Medulla oblongata (tissue), 1 donor: ENCODE measurements around the gene SLC35D3.
"Not testable (repeated sequence)": the region's sequence is repeated elsewhere in the genome, so short reads cannot be mapped to it uniquely, and the experiment has no call there.

ENCODE experiments used
- DNase-seq: peaks from one replicate; pipeline ENCODE4 v3.0.0-alpha.2; 2015; ENCODE audit errors: extremely low spot score

Gene SLC35D3

GRCh38 chr6:136921936-136922684, at the start of gene SLC35D3:
Gene SLC35D3 (plus strand): TSS chr6:136922301. CDS start chr6:136922429, 128 bp downstream.
- DNase-seq: no peak

- no peak for DNase-seq
Measured at GRCh38 chr6:136873748-136874147, 48.4 kb upstream of the SLC35D3 start.

- DNase-seq: not testable (repeated sequence)
Measured at GRCh38 chr6:136876469-136876868, 45.6 kb upstream of the SLC35D3 start.

- DNase-seq: no peak
Measured at GRCh38 chr6:136880748-136881460, 41.2 kb upstream of the SLC35D3 start.

- DNase-seq: no peak
Measured at GRCh38 chr6:136886091-136886490, 36.0 kb upstream of the SLC35D3 start.

GRCh38 chr6:136887953-136888352, 34.1 kb upstream of the SLC35D3 start:
- no peak for DNase-seq

- no peak for DNase-seq
Measured at GRCh38 chr6:136889271-136890193, 32.6 kb upstream of the SLC35D3 start.

GRCh38 chr6:136890194-136890839, 31.8 kb upstream of the SLC35D3 start:
- no peak for DNase-seq

GRCh38 chr6:136890986-136891385, 31.1 kb upstream of the SLC35D3 start:
- no peak for DNase-seq

- no peak for DNase-seq
Measured at GRCh38 chr6:136893187-136893586, 28.9 kb upstream of the SLC35D3 start.

- no peak for DNase-seq
Measured at GRCh38 chr6:136895901-136896300, 26.2 kb upstream of the SLC35D3 start.

GRCh38 chr6:136897071-136897470, 25.0 kb upstream of the SLC35D3 start:
- no peak for DNase-seq

- DNase-seq: no peak
Measured at GRCh38 chr6:136901212-136901784, 20.8 kb upstream of the SLC35D3 start.

GRCh38 chr6:136904477-136904876, 17.6 kb upstream of the SLC35D3 start:
- DNase-seq: not testable (repeated sequence)

GRCh38 chr6:136914947-136915346, 7.2 kb upstream of the SLC35D3 start:
- DNase-seq: no peak

- no peak for DNase-seq
Measured at GRCh38 chr6:136918706-136919105, 3.4 kb upstream of the SLC35D3 start.

- DNase-seq: no peak
Measured at GRCh38 chr6:136920216-136920615, 1.9 kb upstream of the SLC35D3 start.

GRCh38 chr6:136920671-136921380, 1.3 kb upstream of the SLC35D3 start:
- DNase-seq: no peak

GRCh38 chr6:136921381-136921935, 643 bp upstream of the SLC35D3 start:
- DNase-seq: no peak

GRCh38 chr6:136922685-136923006, 545 bp downstream of the SLC35D3 start:
- no peak for DNase-seq
